ENCODE data around the gene SLC16A3. TPM values are rescaled to one million over a fixed set of nuclear protein-coding genes. Genes with fewer than 3 reads are reported as not detected.
"Not testable (repeated sequence)": the region's sequence is repeated elsewhere in the genome, so short reads cannot be mapped to it uniquely, and the experiment has no call there.

SLC16A3 gene
- total and polyA plus RNA-seq, 9 of the 15 experiments (the other 6 are each of a cell fraction or from before 2014, with no cell fraction given) = 0.11 to 5.4 (median 1.2) TPM; not detected in 2

GRCh38 chr17:82210655-82211054 is 18.2 kb upstream of the SLC16A3 start:
- H3K9me3 ChIP-seq (replicated peaks; ENCODE audit: control insufficient read depth, insufficient read depth, low read depth, low read length); DNase-seq (ENCODE audit: extremely low read depth in 1 of 4, low spot score in 3 of 4); BruUV-seq (replicated peaks); FAIRE-seq; H3K27ac ChIP-seq (ENCODE audit: extremely low read depth, low read depth, low read length); in situ Hi-C loops (cut with MboI); intact Hi-C loops (cut with micrococcal nuclease); H3K4me3 ChIP-seq; H3K27me3 ChIP-seq (ENCODE audit: control insufficient read depth in 2 of 2, insufficient read depth in 2 of 2, low read length in 2 of 2); H3K9me1 ChIP-seq (ENCODE audit: control insufficient read depth, insufficient read depth, low read length); H3K4me2 ChIP-seq (ENCODE audit: insufficient read depth, low read length); H2AFZ ChIP-seq (ENCODE audit: low read depth, low read length); H4K20me1 ChIP-seq (replicated peaks; ENCODE audit: control insufficient read depth, insufficient read depth, low read length); H3K36me3 ChIP-seq (ENCODE audit: control insufficient read depth, insufficient read depth, low read length); ATAC-seq; H3K9ac ChIP-seq (ENCODE audit: insufficient read depth in 1 of 2, low read depth in 2 of 2, low read length in 2 of 2): not testable (repeated sequence)
- ChIA-PET POLR2A (interaction anchor here (3.0 kb wide), 1 partner anchor 9 kb away, joined by 11 read pairs; no protein-coding TSS in a partner anchor), CTCF (ENCODE audit: low intra/inter-chr PET ratio) (interaction anchor here (1.1 kb wide), 1 partner anchor 9 kb away, joined by 4 read pairs; no protein-coding TSS in a partner anchor)
- 90% methylated on average over 4 of the region's 11 CpGs for WGBS (ENCODE audit: insufficient coverage, low coverage, missing lambda C conversion rate)
- TF ChIP-seq EGR1 (conservative IDR thresholded peaks at IDR 0.05) = peak; percentile 32
- H3K4me1 ChIP-seq (replicated peaks in 1 of 2; ENCODE audit: control insufficient read depth in 2 of 2, insufficient read depth in 2 of 2, low read length in 2 of 2) = peaks cover 36% of the 10 kb centered on the region in 2 experiments
- H3K79me2 ChIP-seq (ENCODE audit: control insufficient read depth, insufficient read depth, low read length) = peaks cover 26% of the 10 kb centered on the region

GRCh38 chr17:82212331-82213250 is 16.3 kb upstream of the SLC16A3 start, which contains the start of gene CCDC57:
CCDC57 (minus strand) TSS chr17:82212842; CDS start chr17:82201944, 10,898 bp downstream.
- peaks cover 3% of the 10 kb centered on the region; the same call in 1 of the 3 replicates for H3K36me3 ChIP-seq (ENCODE audit: control insufficient read depth, insufficient read depth, low read length)
- peak within 1 kb of the TSS; percentile 95 for H3K27ac ChIP-seq (ENCODE audit: extremely low read depth, low read depth, low read length)
- peak within 1 kb of the TSS; percentile 84 for H2AFZ ChIP-seq (ENCODE audit: low read depth, low read length)
- peak within 1 kb of the TSS; percentile 94 for H3K4me3 ChIP-seq
- no TSS peak for BruUV-seq (replicated peaks)
- POLR2A ChIA-PET = interaction anchor here (0.6 to 3.0 kb wide), 5 partner anchors 11 to 881 kb away, joined by 3 to 11 read pairs (median 3); no protein-coding TSS in a partner anchor
- peak within 1 kb of the TSS; percentile 91 to 94 for H3K9ac ChIP-seq (ENCODE audit: insufficient read depth in 1 of 2, low read depth in 2 of 2, low read length in 2 of 2)
- FAIRE-seq (no peak), ATAC-seq (peak; percentile 87), DNase-seq (ENCODE audit: extremely low read depth in 1 of 4, low spot score in 3 of 4) (peak; percentile 90 to 93 (median 92))
- no peaks in the 10 kb centered on the region for H3K27me3 ChIP-seq (ENCODE audit: control insufficient read depth in 2 of 2, insufficient read depth in 2 of 2, low read length in 2 of 2)
- intact Hi-C loops (cut with micrococcal nuclease) = no loop called here
- H3K9me1 ChIP-seq (ENCODE audit: control insufficient read depth, insufficient read depth, low read length) = no peaks in the 10 kb centered on the region
- H3K9me3 ChIP-seq (replicated peaks; ENCODE audit: control insufficient read depth, insufficient read depth, low read depth, low read length) = no peaks in the 10 kb centered on the region
- H3K4me1 ChIP-seq (replicated peaks in 1 of 2; ENCODE audit: control insufficient read depth in 2 of 2, insufficient read depth in 2 of 2, low read length in 2 of 2) = peaks cover 44 to 50% of the 10 kb centered on the region in 2 experiments
- H3K4me2 ChIP-seq (ENCODE audit: insufficient read depth, low read length) = peak within 1 kb of the TSS; percentile 81
- peaks cover 26% of the 10 kb centered on the region for H3K79me2 ChIP-seq (ENCODE audit: control insufficient read depth, insufficient read depth, low read length)
- under 1% methylated on average over 66 of the region's 116 CpGs for WGBS (ENCODE audit: insufficient coverage, low coverage, missing lambda C conversion rate)
- CTCF ChIA-PET (ENCODE audit: low intra/inter-chr PET ratio) = no interaction called here
- no peaks in the 10 kb centered on the region for H4K20me1 ChIP-seq (replicated peaks; ENCODE audit: control insufficient read depth, insufficient read depth, low read length)
- in situ Hi-C loops (cut with MboI) = no loop called here
- no peak for TF ChIP-seq STAT6 (CRISPR knock-in tag; IDR thresholded peaks at IDR 0.05)
- peak; percentile 61; the same call in 1 of the 2 replicates for TF ChIP-seq ZBTB9 (CRISPR knock-in tag; IDR thresholded peaks at IDR 0.05)
- peak in 1 of 2 experiments; percentile 85; a peak in 2 of 4 replicates for TF ChIP-seq ZNF639 (CRISPR knock-in tag; conservative IDR thresholded peaks at IDR 0.05 in 1 of 2, IDR thresholded peaks at IDR 0.05 in 1 of 2)
- TF ChIP-seq EWSR1 (IDR thresholded peaks at IDR 0.05; ENCODE audit: borderline replicate concordance, low read depth, partially characterized antibody) = no peak
